ENCODE results near the gene ERP29. TPM values are rescaled to one million over a fixed set of nuclear protein-coding genes. Genes with fewer than 3 reads are reported as not detected.

ERP29 gene
- total RNA-seq, 4 donors from 2014 or later: 39.8 to 62.7 (median 49.1) TPM

DNA sequence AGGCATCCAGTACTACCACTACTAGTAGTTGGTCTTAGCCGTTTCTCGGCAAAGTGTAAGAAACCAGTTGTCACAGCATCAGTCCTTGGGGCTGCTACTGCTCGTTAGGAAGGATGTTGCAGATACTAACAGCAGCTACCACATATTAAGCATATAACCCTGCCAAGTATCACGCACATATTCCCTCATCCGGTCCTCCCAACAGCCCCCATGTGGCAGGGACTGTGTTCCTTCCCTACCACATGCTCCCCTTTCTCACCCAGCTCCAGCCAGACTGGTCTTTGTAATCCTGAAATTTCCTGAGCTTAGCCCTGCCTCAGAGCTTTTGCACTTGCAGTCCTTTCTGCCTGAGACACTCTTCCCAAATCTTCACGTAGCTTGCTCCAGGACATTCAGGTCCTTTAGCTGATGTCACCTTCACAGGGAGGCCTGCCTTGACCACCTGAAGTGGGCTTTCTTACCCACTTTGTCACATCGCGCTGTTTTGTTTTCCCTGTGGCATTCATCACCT is 7.8 kb downstream of the ERP29 start:
- Histone ChIP-seq H3K4me1 (no peaks in the 10 kb centered on the region), H3K4me3 (no peak overlapping the region), H3K27me3 (no peaks in the 10 kb centered on the region), H3K27ac (no peak overlapping the region), H3K36me3 (peaks cover 0 to 70% (median 0%) of the 10 kb centered on the region in 3 donors), H3K9me3 (no peaks in the 10 kb centered on the region)
- no peak for DNase-seq
- TF ChIP-seq, protein P1, sequence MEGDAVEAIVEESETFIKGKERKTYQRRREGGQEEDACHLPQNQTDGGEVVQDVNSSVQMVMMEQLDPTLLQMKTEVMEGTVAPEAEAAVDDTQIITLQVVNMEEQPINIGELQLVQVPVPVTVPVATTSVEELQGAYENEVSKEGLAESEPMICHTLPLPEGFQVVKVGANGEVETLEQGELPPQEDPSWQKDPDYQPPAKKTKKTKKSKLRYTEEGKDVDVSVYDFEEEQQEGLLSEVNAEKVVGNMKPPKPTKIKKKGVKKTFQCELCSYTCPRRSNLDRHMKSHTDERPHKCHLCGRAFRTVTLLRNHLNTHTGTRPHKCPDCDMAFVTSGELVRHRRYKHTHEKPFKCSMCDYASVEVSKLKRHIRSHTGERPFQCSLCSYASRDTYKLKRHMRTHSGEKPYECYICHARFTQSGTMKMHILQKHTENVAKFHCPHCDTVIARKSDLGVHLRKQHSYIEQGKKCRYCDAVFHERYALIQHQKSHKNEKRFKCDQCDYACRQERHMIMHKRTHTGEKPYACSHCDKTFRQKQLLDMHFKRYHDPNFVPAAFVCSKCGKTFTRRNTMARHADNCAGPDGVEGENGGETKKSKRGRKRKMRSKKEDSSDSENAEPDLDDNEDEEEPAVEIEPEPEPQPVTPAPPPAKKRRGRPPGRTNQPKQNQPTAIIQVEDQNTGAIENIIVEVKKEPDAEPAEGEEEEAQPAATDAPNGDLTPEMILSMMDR (IDR thresholded peaks at IDR 0.05): no peak
- no peak for TF ChIP-seq POLR2A (IDR thresholded peaks at IDR 0.05)

DNA sequence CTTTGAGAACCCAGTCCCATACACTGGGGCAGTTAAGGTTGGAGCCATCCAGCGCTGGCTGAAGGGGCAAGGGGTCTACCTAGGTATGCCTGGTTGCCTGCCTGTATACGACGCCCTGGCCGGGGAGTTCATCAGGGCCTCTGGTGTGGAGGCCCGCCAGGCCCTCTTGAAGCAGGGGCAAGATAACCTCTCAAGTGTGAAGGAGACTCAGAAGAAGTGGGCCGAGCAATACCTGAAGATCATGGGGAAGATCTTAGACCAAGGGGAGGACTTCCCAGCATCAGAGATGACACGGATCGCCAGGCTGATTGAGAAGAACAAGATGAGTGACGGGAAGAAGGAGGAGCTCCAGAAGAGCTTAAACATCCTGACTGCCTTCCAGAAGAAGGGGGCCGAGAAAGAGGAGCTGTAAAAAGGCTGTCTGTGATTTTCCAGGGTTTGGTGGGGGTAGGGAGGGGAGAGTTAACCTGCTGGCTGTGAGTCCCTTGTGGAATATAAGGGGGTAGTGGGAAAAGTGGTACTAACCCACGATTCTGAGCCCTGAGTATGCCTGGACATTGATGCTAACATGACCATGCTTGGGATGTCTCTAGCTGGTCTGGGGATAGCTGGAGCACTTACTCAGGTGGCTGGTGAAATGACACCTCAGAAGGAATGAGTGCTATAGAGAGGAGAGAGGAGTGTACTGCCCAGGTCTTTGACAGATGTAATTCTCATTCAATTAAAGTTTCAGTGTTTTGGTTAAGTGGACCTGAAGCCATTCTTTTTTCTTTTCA is 9.2 kb downstream of the ERP29 start:
- DNase-seq: no peak
- Histone ChIP-seq H3K4me1 (no peaks in the 10 kb centered on the region), H3K36me3 (peaks cover 0 to 65% (median 0%) of the 10 kb centered on the region in 3 donors), H3K4me3 (no peak overlapping the region), H3K27ac (no peak overlapping the region), H3K9me3 (no peaks in the 10 kb centered on the region), H3K27me3 (no peaks in the 10 kb centered on the region)
- TF ChIP-seq, protein P1 (IDR thresholded peaks at IDR 0.05): no peak
- no peak for TF ChIP-seq POLR2A (IDR thresholded peaks at IDR 0.05)

DNA sequence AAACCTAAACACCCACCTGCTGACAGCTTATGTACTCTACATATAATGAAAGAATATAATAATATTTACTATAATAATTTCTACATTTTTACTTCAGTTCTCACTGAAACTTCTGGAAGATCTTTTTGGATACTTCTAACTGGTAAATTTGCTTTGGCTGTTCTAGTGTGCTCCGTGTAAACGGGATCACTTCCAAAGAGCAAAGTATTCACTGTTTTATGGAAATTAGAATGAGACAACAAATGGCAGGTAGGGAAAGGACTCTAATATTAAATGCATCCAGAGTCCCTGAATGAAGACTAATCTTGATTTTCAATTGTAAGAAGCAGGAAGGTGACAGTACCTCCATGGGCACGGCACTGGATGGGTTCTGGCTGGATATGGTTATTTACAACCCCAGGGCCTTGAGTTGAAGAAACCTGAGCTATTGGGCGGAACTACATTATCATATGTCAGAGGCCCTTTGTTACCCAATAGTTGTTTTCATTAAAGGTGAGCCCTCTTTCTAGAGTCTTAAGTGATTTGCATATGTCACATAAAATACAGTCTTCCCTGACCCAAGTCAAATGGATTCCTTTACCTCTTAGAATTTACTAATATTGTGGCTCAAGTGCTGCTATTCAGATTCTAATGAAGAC is 10.7 kb downstream of the ERP29 start:
- H3K4me3 ChIP-seq: no peak overlapping the region
- no peak for DNase-seq
- peaks cover 0 to 69% (median 0%) of the 10 kb centered on the region in 3 donors for H3K36me3 ChIP-seq
- H3K4me1 ChIP-seq: no peaks in the 10 kb centered on the region
- no peaks in the 10 kb centered on the region for H3K9me3 ChIP-seq
- TF ChIP-seq, protein P1 (IDR thresholded peaks at IDR 0.05): no peak
- TF ChIP-seq POLR2A (IDR thresholded peaks at IDR 0.05): no peak
- no peak overlapping the region for H3K27ac ChIP-seq
- no peaks in the 10 kb centered on the region for H3K27me3 ChIP-seq

DNA sequence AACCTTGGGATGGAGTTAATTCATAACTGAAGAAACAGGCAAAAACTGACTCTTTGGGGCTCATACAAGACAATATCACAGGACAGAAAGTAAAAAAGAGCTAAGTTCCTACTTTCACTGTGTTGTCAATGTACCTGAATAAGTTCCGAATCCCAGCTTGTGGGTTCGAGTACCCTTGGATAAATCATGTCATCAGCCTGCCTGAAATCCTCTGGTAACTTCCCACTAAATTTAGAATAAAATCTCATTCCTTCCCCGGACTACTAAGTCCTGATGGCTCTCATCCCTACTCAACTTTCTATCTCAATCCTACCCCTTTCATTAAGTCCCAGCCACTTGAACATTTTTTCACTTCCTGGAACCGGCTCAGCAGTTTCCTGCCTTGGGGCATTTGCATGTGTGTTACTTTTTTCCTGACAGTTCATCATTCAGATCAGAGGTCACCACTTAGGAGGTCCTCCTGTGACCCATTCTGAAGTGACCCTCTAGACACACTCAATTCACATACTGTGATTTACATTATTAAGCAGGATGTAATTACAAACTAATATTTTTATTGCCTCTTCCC is 12.7 kb downstream of the ERP29 start:
- peaks cover 0 to 61% (median 0%) of the 10 kb centered on the region in 3 donors for H3K36me3 ChIP-seq

DNA sequence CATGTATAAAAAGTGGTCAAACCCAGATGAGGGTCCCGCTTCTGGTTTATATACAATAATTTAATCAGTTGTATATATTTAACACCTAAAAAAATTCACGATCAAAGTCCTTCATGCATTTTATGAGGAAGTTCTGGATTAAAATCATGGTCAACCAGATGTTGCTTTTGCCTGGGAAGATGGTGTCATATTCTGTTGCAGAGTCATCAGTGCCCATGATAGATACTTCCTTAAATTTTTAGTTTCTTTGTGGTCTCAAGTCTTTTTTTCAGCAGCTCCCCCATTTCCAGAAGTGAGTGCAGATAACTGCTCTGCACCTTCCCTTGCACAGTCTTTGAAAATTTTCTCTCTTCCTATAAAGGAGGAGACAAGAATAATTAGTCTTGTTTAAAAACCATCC is 16.1 kb downstream of the ERP29 start:
- Histone ChIP-seq H3K9me3 (no peaks in the 10 kb centered on the region), H3K27ac (no peak overlapping the region), H3K27me3 (no peaks in the 10 kb centered on the region), H3K4me3 (no peak overlapping the region), H3K36me3 (peaks cover 0 to 63% (median 0%) of the 10 kb centered on the region in 3 donors), H3K4me1 (no peaks in the 10 kb centered on the region)
- no peak for DNase-seq
- no peak for TF ChIP-seq POLR2A (IDR thresholded peaks at IDR 0.05)
- TF ChIP-seq, protein P1 (IDR thresholded peaks at IDR 0.05): no peak

More for the DNA sequence above, 12.7 kb downstream of the ERP29 start:
- Histone ChIP-seq H3K9me3 (no peaks in the 10 kb centered on the region), H3K4me3 (no peak overlapping the region), H3K27ac (no peak overlapping the region), H3K4me1 (no peaks in the 10 kb centered on the region), H3K27me3 (no peaks in the 10 kb centered on the region)
- no peak for DNase-seq
- no peak for TF ChIP-seq POLR2A (IDR thresholded peaks at IDR 0.05)
- TF ChIP-seq, protein P1 (IDR thresholded peaks at IDR 0.05): no peak
